M059J (cell line): Measurements from ENCODE around the gene DARS1. TPM values are rescaled to one million over a fixed set of nuclear protein-coding genes. Genes with fewer than 3 reads are reported as not detected.
A peak's percentile ranks its signal among the peaks of the same experiment; 100 is the strongest.

Source experiments
- DNase-seq: peaks from one replicate; pipeline ENCODE4 v3.0.0-alpha.2; 2012; ENCODE audit warnings: low read depth
- total RNA-seq: library from RNA; depleted of rRNA; stranded (reverse); fragments of >200 nt; shearing (Covaris generic); gene quantifications from 2 replicates; pipeline ENCODE4 v1.2.3, GENCODE V29; 2014

Gene DARS1
- total RNA-seq, 1 experiment from 2014 or later = 143 TPM

- no peak for DNase-seq
These were observed 31.0 kb upstream of the DARS1 start for GRCh38 chr2:136016427-136016826.

- DNase-seq = no peak
These were observed 30.3 kb upstream of the DARS1 start for GRCh38 chr2:136015699-136016098.

- DNase-seq = no peak
These were observed 29.0 kb upstream of the DARS1 start for GRCh38 chr2:136014411-136014810.

DNA sequence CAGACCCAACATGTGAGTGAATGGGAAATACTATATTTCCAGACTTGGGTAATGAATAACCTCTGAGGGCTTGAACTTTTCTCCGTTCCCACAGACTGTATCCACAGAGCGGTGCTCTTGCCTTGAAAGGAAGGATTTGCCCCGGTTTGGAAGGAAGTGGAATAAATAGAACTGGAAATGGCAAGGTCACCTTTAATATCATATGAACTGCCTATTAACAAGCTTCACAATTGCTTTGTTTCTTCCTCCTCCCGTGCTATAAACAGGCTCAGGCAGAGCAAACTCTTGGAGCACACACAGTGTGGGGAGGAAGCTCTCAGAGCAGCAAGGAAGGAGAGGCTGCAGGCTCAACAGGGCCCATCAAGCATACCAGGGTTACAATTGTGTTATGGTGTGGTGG, 28.5 kb upstream of the DARS1 start:
- DNase-seq = no peak

DNA sequence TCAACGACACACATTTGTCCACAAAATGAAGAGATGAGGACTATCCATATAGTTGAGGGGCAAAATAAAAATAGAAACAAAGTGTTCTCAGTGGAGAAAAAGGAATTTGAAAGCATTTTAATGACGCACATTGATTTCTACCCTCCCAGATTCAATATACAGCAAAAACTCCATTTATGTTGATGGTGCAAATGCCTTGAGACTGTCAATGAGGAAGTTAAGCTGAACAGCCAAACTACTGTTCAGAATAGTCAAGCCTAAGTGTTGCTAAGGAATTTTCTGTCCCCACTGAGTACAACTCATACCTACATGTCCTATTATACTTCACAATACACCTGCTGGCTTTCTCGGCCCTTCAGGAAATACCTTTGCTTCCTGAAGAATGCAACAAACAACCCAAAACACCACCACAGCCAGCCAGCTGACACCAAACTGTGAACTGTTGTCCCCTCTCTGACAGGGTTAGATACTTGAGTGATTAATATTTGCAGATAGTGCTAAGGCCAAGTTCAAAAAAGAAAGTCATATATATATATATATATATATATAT, 27.8 kb upstream of the DARS1 start:
- DNase-seq = no peak

DNA sequence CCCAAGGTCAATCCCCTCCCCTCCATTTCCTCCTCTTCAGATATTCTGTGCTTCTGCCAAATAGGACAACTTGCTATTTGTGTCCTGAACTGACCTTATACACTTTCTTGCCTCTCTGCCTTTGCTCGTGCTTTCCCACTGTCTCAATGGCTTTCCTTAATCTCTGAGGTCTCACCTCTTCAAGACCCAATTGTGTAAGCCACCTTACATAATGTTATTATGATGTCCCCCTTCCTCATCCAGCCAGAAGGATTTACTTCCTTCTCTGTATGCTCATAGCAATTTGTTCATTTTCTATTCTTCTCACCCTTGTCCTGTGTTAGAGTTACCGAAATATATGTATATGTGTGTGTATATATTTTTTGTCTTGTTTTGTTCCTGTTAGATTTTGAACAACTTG, 26.9 kb upstream of the DARS1 start:
- DNase-seq = no peak

GRCh38 chr2:136010126-136010525, 24.7 kb upstream of the DARS1 start:
- DNase-seq = peak; percentile 24

GRCh38 chr2:136008205-136008865, 22.9 kb upstream of the DARS1 start:
- no peak for DNase-seq

DNA sequence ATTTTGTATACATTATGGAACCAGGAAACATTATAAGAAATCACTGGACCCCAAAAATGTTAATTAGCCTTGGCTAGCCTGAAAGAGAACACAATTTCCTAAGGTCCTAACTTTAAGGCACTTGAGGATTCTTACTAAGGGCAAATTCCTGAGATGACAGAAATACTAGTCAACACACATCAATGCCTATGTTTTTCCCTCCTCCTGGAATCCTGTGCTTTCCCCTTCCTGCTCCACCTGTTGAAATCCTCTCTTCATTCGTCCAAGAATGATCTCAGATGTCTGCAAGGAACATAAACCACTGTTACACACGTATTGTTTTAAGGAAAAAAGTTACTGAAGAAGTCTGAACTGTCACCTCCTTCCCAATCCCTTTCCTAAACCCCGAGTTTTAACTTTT, 21.2 kb upstream of the DARS1 start:
- DNase-seq = no peak

DNA sequence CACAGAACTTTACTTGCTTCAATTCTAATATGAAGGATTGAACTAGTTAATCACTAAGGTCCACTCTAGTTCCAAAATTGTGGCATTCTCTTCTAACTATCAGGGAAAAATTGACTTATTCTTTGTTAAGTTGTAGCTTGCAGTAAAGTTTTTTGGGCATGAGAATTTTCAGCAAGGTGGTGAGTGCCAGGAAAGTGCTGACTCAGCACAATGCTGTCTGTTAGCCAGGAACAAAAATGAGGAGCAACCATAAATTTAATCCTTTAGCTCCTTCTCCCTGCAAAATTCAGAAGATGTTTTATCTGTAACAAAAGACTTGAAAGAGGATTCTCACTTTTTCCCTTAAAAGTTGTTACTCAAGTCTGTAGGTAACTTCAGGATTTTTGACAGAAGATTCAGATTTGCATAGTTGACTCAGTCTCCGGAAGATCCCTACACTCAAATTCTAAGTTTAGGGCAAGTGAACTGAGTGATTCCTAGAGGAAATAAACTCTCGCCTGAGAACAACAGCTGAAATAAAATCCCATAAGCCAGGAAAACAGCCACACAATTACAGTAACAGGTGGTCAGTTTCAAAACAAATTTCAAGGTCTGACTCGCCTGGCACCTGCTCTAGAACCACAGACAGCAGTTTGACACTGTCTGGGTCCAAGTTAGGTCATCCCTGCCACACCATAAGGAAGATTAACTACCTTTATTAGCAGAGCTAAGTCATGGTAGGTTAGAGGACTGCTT, 20.2 kb upstream of the DARS1 start:
- DNase-seq = no peak

DNA sequence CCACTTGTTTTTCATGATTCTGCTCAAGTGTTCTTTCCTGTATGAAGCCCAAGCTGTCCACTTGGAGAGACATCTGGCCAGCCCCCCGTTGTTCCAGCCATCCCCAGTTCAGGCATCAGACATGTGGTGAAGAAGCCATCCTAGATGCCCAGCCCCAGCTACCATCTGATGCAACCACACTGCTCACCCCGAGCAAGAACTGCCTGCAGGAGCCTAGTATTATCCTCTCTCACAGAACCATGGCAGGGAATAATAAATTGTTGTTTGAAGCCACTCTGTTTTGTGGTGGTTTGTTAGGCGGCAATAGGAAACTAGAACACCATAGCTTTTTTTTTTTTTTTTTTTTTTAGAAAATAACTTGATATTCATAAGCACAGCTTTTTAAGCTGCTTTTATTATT, 19.5 kb upstream of the DARS1 start:
- no peak for DNase-seq

DNA sequence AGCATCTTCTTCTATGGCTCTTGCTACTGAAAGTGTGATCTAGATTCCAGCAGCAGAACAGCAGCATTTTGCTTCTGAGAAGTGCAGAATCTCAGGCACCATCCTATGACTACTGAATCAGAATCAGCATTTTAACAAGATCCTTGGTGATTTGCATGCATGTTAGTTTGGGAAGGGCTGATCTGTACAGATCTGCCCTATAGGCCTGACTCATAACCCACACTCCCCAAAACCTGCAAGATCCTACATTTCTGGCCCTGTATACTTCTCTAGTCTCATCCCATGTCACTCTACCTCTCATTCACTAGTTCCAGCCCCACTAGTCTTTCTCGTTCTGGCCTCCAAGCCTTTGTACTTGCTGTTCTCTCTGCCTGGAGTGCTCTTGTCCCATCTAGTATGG, 15.7 kb upstream of the DARS1 start:
- DNase-seq = no peak

GRCh38 chr2:136000502-136000901, 15.1 kb upstream of the DARS1 start:
- DNase-seq = no peak

DNA sequence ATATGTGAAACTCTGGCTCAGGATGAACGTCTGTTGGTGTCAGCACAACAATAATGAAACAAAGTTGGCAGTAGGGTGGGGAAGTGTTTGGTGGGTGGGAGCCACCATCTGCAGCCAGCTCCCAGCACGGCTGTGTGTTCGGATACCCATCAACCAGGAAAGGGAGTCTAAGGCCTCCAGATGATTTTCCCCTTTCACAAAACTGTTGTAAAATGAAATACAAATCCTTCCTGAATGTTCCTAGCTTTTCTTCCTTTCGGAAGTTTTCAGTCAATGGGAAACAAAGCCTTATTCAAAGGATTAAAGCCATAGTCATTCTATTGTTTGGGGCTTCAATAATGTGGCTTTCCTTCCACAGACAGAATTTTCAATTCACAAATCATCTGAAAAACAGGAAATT, 14.5 kb upstream of the DARS1 start:
- no peak for DNase-seq

DNA sequence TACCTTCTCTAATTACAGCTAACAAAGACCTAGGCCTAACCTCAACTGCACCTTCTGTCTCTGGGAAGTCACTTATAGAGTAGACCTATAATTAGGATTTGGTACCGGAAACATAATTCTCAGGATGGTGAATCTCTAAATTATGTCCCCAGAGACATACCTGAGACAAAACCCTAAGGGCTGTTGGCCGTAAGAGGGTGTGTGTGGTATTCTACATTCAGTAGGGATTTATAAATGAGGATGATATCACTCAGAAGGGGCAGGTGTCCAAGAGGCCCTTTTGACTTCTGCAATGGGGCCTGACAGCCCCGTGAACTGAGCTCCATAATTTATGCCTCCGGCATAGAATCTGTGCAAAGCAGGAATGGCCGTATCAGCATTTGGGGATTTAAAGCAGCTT, 13.5 kb upstream of the DARS1 start:
- no peak for DNase-seq

- no peak for DNase-seq
These were observed 12.0 kb upstream of the DARS1 start for GRCh38 chr2:135997380-135997779.

- no peak for DNase-seq
These were observed 10.9 kb upstream of the DARS1 start for GRCh38 chr2:135996304-135996703.

- DNase-seq = no peak
These were observed 8.9 kb upstream of the DARS1 start for GRCh38 chr2:135994281-135994680.

GRCh38 chr2:135993421-135993820, 8.0 kb upstream of the DARS1 start:
- DNase-seq = no peak

- DNase-seq = no peak
These were observed 6.4 kb upstream of the DARS1 start for GRCh38 chr2:135991861-135992260.

DNA sequence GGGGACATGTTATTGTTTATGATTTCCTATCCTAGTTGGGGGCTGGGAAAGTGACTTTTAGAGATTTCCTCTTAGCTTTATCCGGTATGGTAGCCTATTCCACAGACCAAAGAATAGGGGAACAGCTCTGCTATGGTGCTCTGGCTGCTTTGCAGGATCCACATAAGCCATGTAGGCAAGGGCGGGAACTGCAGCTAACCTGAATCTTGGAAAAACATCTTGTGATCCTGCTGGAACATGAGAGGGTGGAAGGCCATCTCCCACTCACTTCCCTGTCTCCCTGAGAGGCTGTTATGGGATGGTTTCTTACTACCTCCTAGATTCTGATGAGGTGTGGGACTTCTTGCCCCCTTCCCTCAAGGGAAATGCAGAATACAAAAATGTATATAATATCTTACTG, 2.0 kb upstream of the DARS1 start:
- no peak for DNase-seq

DNA sequence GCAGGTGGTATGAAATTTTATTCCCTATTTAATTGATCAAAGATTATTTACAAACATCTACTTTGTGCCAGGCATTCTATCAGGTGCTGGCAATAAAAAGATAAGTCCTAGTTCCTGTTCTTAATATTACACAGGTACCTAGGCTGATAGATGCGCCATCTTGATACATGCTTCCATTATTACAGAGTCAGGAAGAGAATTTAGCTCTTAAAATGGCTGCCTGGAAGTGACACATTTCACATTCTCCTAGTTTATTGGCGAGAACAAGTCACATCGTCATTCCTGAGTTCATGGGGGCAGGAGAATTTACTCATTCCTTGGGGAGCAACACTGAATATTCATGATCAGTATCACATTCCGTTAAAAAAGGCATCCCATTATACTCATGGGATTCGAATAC, 1.1 kb upstream of the DARS1 start:
- DNase-seq = no peak

DNA sequence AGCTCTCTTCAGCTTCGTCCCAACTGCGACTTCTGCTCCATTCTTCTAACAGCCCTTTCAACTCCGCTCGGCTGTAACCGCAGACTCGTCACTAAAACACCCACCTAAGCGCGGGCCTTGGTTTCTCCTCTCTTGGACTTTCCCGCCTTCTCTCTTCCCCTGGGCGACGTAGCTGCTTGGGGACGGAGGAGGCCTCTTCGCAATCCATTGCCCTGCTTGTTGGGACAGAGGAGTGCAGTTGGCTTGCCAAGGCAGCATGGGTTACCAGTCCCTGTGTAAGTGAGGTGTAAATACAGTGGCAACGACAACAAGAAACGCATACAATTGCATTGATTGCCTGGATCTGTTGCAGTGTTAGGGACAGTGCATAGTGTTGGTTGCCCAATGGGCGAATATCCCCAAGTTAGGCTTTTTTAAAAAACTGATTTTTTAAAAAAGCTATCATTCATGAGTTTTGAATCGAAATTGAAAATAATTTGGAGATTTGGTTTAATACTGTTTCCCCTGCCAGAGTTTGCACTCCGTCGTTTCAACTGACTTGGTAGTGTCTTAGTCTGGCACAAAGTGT, 484 bp upstream of the DARS1 start:
- no peak for DNase-seq
